ENCODE data around the gene GALNT9.

DNA sequence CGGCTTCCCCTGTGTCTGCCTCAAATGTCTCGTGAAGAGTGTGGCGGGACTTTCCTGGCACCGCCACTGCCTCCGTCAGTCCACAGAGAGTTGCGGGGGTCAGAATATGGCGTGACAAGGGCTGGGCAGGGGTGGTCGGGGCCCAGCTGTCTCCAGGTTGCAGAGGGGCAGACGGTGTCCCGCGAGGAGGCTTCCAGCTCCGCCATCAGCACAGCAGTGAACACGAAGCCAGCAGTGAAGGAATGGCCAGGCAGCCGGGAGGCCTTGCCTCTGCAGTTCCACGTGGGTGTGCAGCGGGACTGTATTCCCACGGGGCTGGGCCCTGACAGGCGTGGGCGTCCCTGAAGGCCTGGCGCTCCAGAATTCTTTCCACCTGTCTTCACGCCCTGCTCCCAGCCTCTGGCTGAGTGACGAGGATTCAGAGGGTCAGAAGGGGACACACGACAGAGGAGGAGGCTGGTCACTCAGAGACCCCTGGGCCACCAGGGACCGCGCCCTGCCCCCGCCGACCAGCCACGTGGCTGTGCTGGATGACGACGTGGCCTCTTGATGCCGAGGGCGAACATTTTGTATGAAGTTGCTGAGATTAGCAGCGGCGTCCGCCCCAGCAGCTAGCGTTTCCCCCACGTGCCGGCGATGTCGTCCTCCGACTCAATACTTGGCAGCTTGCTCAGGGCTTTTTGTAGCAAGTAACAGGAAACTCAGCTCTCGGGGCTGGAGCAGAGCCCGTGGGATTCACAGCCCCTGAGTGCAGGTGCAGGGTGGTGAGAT, 25.0 kb upstream of the GALNT9 start:
- TF ChIP-seq, protein P1, sequence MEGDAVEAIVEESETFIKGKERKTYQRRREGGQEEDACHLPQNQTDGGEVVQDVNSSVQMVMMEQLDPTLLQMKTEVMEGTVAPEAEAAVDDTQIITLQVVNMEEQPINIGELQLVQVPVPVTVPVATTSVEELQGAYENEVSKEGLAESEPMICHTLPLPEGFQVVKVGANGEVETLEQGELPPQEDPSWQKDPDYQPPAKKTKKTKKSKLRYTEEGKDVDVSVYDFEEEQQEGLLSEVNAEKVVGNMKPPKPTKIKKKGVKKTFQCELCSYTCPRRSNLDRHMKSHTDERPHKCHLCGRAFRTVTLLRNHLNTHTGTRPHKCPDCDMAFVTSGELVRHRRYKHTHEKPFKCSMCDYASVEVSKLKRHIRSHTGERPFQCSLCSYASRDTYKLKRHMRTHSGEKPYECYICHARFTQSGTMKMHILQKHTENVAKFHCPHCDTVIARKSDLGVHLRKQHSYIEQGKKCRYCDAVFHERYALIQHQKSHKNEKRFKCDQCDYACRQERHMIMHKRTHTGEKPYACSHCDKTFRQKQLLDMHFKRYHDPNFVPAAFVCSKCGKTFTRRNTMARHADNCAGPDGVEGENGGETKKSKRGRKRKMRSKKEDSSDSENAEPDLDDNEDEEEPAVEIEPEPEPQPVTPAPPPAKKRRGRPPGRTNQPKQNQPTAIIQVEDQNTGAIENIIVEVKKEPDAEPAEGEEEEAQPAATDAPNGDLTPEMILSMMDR (IDR thresholded peaks at IDR 0.05) = no peak
- TF ChIP-seq POLR2A (IDR thresholded peaks at IDR 0.05) = no peak
